Stimulated activated CD8-positive, alpha-beta memory T cell treated with anti-CD3 and anti-CD28 coated beads, Interleukin-12 subunit alpha, Interleukin-12 subunit beta, amount 100 ng/mL, for 24 hours (primary cell): ENCODE data around the gene EMC10.
"Not testable (repeated sequence)": the region's sequence is repeated elsewhere in the genome, so short reads cannot be mapped to it uniquely, and the experiment has no call there.

ENCODE experiments used
- DNase-seq: peaks from one replicate; pipeline ENCODE4 v3.0.0-alpha.2; 2020; ENCODE audit errors: extremely low read depth

Gene EMC10

GRCh38 chr19:50476224-50476906 is at the start of gene EMC10, which contains the start of gene GARIN5A:
Gene EMC10, plus strand, starts transcription at chr19:50476507. Its CDS starts 38 bp downstream, at chr19:50476545.
Gene GARIN5A, minus strand, starts transcription at chr19:50476848. Its CDS starts 460 bp downstream, at chr19:50476388.
- peak; percentile 85 for DNase-seq

GRCh38 chr19:50427318-50427925 is 48.9 kb upstream of the EMC10 start:
- no peak for DNase-seq

GRCh38 chr19:50427997-50428425 is 48.3 kb upstream of the EMC10 start:
- no peak for DNase-seq

GRCh38 chr19:50428772-50429463 is 47.4 kb upstream of the EMC10 start:
- DNase-seq = no peak

GRCh38 chr19:50430888-50431342 is 45.4 kb upstream of the EMC10 start:
- no peak for DNase-seq

GRCh38 chr19:50431343-50432220 is 44.7 kb upstream of the EMC10 start:
- DNase-seq = peak; percentile 62

- DNase-seq = no peak
Observed at GRCh38 chr19:50432221-50433028, 43.9 kb upstream of the EMC10 start, which contains the start of gene MYBPC2. Gene MYBPC2, plus strand, starts transcription at chr19:50432892. Its CDS starts 62 bp downstream, at chr19:50432954.

- no peak for DNase-seq
Observed at GRCh38 chr19:50433201-50434180, 42.8 kb upstream of the EMC10 start.

- no peak for DNase-seq
Observed at GRCh38 chr19:50434525-50434924, 41.8 kb upstream of the EMC10 start.

- DNase-seq = no peak
Observed at GRCh38 chr19:50435221-50435620, 41.1 kb upstream of the EMC10 start.

- no peak for DNase-seq
Observed at GRCh38 chr19:50435627-50436026, 40.7 kb upstream of the EMC10 start.

GRCh38 chr19:50437862-50438449 is 38.4 kb upstream of the EMC10 start:
- no peak for DNase-seq

- not testable (repeated sequence) for DNase-seq
Observed at GRCh38 chr19:50439130-50439529, 37.2 kb upstream of the EMC10 start.

- no peak for DNase-seq
Observed at GRCh38 chr19:50444059-50444458, 32.2 kb upstream of the EMC10 start.

GRCh38 chr19:50447053-50447452 is 29.3 kb upstream of the EMC10 start:
- DNase-seq = no peak

GRCh38 chr19:50447750-50448149 is 28.6 kb upstream of the EMC10 start:
- no peak for DNase-seq

GRCh38 chr19:50449236-50449899 is 26.9 kb upstream of the EMC10 start:
- DNase-seq = no peak
